SK-N-SH treated with all-trans-retinoic acid at 6 μM for 48 hours (cell line): ENCODE data around the gene C9orf50.

Source experiments
- ATAC-seq: fragments of 200-7000 bp; cut with Tn5 transposase; 3 replicates; pipeline ENCODE4 v1.9.1; 2020; ENCODE audit warnings: mild to moderate bottlenecking, moderate library complexity
- ARNTL ChIP-seq: fragments of 450-650 bp; formaldehyde crosslinking; IDR thresholded peaks from 2 replicates; pipeline ENCODE4 v1.5.0; 2020; ENCODE audit warnings: low read depth, mild to moderate bottlenecking, moderate library complexity, borderline replicate concordance
- BACH2 ChIP-seq: fragments of 250-450 bp; sonication (Bioruptor Pico); IDR thresholded peaks from 2 replicates; pipeline ENCODE4 v1.9.0; 2021; ENCODE audit warnings: mild to moderate bottlenecking, borderline replicate concordance
- CREB5 ChIP-seq: fragments of 250-450 bp; sonication (Bioruptor Pico); IDR thresholded peaks from 2 replicates; pipeline ENCODE4 v1.5.1; 2020; ENCODE audit warnings: low read depth, mild to moderate bottlenecking, moderate library complexity
- CSDC2 ChIP-seq: fragments of 250-450 bp; sonication (Bioruptor Pico); IDR thresholded peaks from 2 replicates; pipeline ENCODE4 v1.5.0; 2020; ENCODE audit warnings: mild to moderate bottlenecking, moderate library complexity
- CSRNP3 ChIP-seq: fragments of 250-450 bp; sonication (Bioruptor Pico); IDR thresholded peaks from 2 replicates; pipeline ENCODE4 v1.5.1; 2021; ENCODE audit warnings: mild to moderate bottlenecking, moderate library complexity
- ESRRG ChIP-seq: fragments of 250-450 bp; sonication (Bioruptor Pico); IDR thresholded peaks from 2 replicates; pipeline ENCODE4 v1.6.1; 2021; ENCODE audit warnings: mild to moderate bottlenecking
- ISL1 ChIP-seq: fragments of 250-450 bp; sonication (Bioruptor Pico); IDR thresholded peaks from 2 replicates; pipeline ENCODE4 v2.1.2; 2022; ENCODE audit warnings: mild to moderate bottlenecking, moderate library complexity
- OSR1 ChIP-seq: fragments of 250-450 bp; sonication (Bioruptor Pico); IDR thresholded peaks from 2 replicates; pipeline ENCODE4 v1.8.0; 2022; ENCODE audit warnings: moderate library complexity, mild to moderate bottlenecking, inconsistent platforms
- PATZ1 ChIP-seq: fragments of 250-450 bp; sonication (Bioruptor Pico); IDR thresholded peaks from 2 replicates; pipeline ENCODE4 v1.8.0; 2020; ENCODE audit warnings: mild to moderate bottlenecking, moderate library complexity, borderline replicate concordance
- PPARA ChIP-seq: fragments of 250-450 bp; sonication (Bioruptor Pico); IDR thresholded peaks from 2 replicates; pipeline ENCODE4 v1.5.0; 2020; ENCODE audit warnings: mild to moderate bottlenecking, borderline replicate concordance
- SNAI2 ChIP-seq: fragments of 250-450 bp; sonication (Bioruptor Pico); IDR thresholded peaks from 2 replicates; pipeline ENCODE4 v1.5.0; 2020; ENCODE audit warnings: mild to moderate bottlenecking, moderate library complexity
- TCF4 ChIP-seq: fragments of 250-450 bp; sonication (Bioruptor Pico); IDR thresholded peaks from 2 replicates; pipeline ENCODE4 v1.8.0; 2021; ENCODE audit warnings: mild to moderate bottlenecking, moderate library complexity, borderline replicate concordance
- TOX ChIP-seq: fragments of 250-450 bp; sonication (Bioruptor Pico); IDR thresholded peaks from 2 replicates; pipeline ENCODE4 v1.8.0; 2021; ENCODE audit warnings: mild to moderate bottlenecking, moderate library complexity, borderline replicate concordance
- TSHZ2 ChIP-seq: fragments of 250-450 bp; sonication (Bioruptor Pico); IDR thresholded peaks from 2 replicates; pipeline ENCODE4 v1.5.0; 2020; ENCODE audit warnings: mild to moderate bottlenecking, moderate library complexity
- ZC3H10 ChIP-seq: fragments of 250-450 bp; sonication (Bioruptor Pico); IDR thresholded peaks from 2 replicates; pipeline ENCODE4 v1.5.1; 2021; ENCODE audit warnings: mild to moderate bottlenecking, moderate library complexity
- ZFP3 ChIP-seq: fragments of 250-450 bp; sonication (Bioruptor Pico); IDR thresholded peaks from 2 replicates; pipeline ENCODE4 v1.5.0; 2020; ENCODE audit warnings: mild to moderate bottlenecking, moderate library complexity
- ZFP30 ChIP-seq: fragments of 450-650 bp; formaldehyde crosslinking; IDR thresholded peaks from 2 replicates; pipeline ENCODE4 v1.5.0; 2022; ENCODE audit warnings: mild to moderate bottlenecking, moderate library complexity
- ZNF565 ChIP-seq: fragments of 450-650 bp; formaldehyde crosslinking; conservative IDR thresholded peaks from 2 replicates; pipeline ENCODE4 v1.5.0; 2020; ENCODE audit warnings: low read depth, mild to moderate bottlenecking, moderate library complexity
- ZNF70 ChIP-seq: fragments of 450-650 bp; formaldehyde crosslinking; IDR thresholded peaks from 2 replicates; pipeline ENCODE4 v1.5.0; 2020; ENCODE audit warnings: mild to moderate bottlenecking, moderate library complexity
- ZNF8 ChIP-seq: fragments of 450-650 bp; formaldehyde crosslinking; IDR thresholded peaks from 2 replicates; pipeline ENCODE4 v1.5.0; 2020; ENCODE audit warnings: mild to moderate bottlenecking, moderate library complexity

Gene C9orf50

GRCh38 chr9:129597355-129598088, 23.4 kb downstream of the C9orf50 start:
- ATAC-seq = peak; percentile 49
- no peak for TF ChIP-seq CREB5 (CRISPR knock-in tag)
- TF ChIP-seq ZNF70 (CRISPR knock-in tag) = no peak
- no peak for TF ChIP-seq ESRRG
- no peak for TF ChIP-seq ZC3H10
- TF ChIP-seq SNAI2 (CRISPR knock-in tag) = no peak
- TF ChIP-seq PATZ1 = no peak
- TF ChIP-seq CSRNP3 (CRISPR knock-in tag) = no peak
- no peak for TF ChIP-seq TCF4 (CRISPR knock-in tag)
- no peak for TF ChIP-seq ZFP30 (CRISPR knock-in tag)
- no peak for TF ChIP-seq ISL1
- TF ChIP-seq CSDC2 = no peak
- TF ChIP-seq PPARA = no peak

- TF ChIP-seq ZFP3 (CRISPR knock-in tag) = peak; percentile 54; the same call in 1 of the 2 replicates
- TF ChIP-seq BACH2 (CRISPR knock-in tag) = no peak
- peak; percentile 65 for ATAC-seq
Measured at GRCh38 chr9:129596541-129597331, 24.2 kb downstream of the C9orf50 start.

- TF ChIP-seq PPARA (no peak), ARNTL (no peak), TSHZ2 (CRISPR knock-in tag) (no peak), OSR1 (CRISPR knock-in tag) (no peak), ZC3H10 (no peak), PATZ1 (no peak), TOX (CRISPR knock-in tag) (no peak), CSRNP3 (CRISPR knock-in tag) (no peak), BACH2 (CRISPR knock-in tag) (no peak), ESRRG (no peak), ZNF565 (no peak), ZNF8 (CRISPR knock-in tag) (no peak), SNAI2 (CRISPR knock-in tag) (no peak)
- no peak for ATAC-seq
Measured at GRCh38 chr9:129595903-129596540, 24.9 kb downstream of the C9orf50 start.
